GM21360 (cell line): Measurements from ENCODE around the gene MASP1.

Experiments used
- ATAC-seq: cut with Tn5 transposase; IDR thresholded peaks from one replicate; pipeline ENCODE4 v1.9.1; 2021; ENCODE audit warnings: mild to moderate bottlenecking, moderate library complexity; ENCODE audit not compliant: unreplicated experiment

MASP1 gene, protein sequence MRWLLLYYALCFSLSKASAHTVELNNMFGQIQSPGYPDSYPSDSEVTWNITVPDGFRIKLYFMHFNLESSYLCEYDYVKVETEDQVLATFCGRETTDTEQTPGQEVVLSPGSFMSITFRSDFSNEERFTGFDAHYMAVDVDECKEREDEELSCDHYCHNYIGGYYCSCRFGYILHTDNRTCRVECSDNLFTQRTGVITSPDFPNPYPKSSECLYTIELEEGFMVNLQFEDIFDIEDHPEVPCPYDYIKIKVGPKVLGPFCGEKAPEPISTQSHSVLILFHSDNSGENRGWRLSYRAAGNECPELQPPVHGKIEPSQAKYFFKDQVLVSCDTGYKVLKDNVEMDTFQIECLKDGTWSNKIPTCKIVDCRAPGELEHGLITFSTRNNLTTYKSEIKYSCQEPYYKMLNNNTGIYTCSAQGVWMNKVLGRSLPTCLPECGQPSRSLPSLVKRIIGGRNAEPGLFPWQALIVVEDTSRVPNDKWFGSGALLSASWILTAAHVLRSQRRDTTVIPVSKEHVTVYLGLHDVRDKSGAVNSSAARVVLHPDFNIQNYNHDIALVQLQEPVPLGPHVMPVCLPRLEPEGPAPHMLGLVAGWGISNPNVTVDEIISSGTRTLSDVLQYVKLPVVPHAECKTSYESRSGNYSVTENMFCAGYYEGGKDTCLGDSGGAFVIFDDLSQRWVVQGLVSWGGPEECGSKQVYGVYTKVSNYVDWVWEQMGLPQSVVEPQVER

GRCh38 chr3:187291512-187292132 lies at the start of gene MASP1:
Gene MASP1 (minus strand): TSS chr3:187291737. CDS start chr3:187291632, 105 bp downstream.
- ATAC-seq, result no peak

DNA sequence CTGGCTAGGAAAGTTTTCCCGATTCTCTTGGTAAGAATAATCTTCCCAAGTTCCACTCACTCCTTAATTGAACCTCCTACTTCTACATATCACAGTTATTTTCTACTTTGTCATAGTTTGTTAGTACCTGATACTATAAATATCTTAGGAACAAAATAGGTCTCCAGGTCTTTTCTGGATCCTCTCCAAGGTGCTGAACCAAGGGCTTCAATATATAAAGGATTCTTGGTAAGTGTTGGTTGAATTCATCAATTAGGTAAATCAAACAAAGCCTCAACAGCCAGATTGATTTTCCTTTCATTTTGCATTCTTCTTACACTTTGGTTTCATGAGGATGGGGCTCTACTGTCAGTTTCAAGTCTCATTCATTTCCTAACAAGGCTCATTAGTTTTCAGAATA lies 49.0 kb upstream of the MASP1 start:
- no peak for ATAC-seq

DNA sequence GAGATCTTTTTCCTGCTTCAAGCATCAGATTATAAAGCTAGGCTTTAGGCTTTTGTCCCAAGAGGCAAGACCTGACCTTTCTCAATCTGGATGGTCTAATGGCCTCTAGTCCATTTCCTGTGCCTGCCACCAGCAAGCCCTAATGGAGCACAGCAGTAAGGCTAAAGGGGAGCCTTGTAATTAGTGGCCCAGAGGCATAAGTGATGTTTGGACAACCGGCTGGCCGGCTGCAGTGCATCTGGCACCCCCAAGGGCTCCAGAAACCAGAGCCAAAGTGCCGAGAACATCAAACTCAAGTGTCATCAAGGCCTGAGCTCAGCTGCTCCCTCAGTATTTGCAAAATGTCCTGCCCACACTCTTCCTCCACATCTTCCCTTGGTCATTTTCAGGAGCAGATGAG lies 44.8 kb upstream of the MASP1 start:
- ATAC-seq, result no peak

DNA sequence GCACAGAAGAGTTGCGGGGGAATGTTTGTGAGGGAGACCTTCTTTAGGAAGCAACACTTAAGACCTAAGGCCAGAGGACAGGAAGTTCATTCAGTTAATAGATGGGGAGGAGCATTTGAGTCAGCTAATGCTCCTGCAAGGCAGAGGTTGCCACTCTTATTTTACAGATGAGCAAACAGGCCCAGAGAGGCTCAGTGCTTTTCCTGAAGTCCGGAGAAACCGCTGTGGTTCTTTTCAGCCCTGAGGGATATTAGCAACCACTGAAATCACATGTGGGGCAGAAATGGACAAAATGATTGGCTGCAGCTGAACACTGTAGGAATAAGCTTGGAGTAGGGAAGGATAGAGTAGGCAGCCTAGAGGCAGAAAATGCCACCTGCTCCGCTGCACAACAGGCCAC lies 43.4 kb upstream of the MASP1 start:
- ATAC-seq, result no peak

DNA sequence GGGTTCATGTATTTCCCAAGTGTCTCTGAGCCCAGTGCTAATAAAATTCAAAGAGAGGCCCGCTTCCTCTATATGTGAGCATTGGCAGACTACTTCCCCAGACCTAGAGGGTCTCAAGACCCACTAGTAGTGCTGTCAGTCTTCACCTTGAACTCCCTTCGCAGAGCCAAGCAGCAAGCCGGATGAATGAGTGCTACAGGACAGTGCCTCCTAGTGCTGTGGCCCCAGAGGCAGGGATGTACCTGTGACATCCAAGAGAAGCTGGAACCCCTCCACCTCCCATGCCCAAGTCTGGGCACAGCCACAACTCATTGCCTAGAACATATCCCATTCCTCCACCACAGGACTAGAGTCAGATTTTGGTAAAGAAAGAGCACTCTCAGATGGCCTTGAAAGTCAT lies 37.2 kb upstream of the MASP1 start:
- no peak for ATAC-seq

DNA sequence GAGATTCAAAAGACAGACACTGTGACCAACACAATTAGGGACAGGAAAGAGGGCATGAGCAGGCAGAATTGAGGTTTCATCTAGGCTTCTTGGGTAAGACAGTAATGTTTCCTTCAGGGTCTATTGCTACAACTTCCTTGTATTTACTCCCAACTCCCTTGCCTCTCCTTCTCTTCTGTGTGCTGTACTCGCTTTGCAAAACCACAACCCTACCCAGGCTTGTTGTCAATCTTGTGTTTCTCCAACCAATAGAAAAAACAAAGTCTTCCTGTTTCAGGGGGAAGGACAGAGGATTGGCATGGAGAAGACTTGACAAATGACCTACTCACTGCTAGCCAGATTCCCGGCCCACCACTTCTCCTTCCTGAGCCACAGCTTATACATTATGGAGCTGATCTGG lies 36.3 kb upstream of the MASP1 start:
- ATAC-seq, result no peak

DNA sequence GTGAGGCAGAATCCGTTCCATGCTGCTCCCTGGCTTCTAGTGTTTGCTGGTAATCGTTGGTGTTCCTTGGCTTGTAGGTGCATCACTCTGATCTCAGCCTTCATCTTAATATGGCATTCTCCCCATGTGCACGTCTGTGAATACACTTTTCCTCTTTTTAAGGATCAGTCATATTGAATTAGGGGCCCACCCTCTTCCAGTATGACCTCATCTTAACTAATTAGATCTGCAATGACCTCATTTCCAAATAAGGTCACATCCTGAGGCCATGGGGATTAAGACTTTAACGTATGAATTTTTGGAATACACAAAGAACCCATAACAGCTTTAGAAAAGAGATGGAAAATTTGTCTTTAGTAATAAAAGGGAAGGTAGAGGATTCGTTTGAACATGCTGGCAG lies 34.1 kb upstream of the MASP1 start:
- no peak for ATAC-seq

DNA sequence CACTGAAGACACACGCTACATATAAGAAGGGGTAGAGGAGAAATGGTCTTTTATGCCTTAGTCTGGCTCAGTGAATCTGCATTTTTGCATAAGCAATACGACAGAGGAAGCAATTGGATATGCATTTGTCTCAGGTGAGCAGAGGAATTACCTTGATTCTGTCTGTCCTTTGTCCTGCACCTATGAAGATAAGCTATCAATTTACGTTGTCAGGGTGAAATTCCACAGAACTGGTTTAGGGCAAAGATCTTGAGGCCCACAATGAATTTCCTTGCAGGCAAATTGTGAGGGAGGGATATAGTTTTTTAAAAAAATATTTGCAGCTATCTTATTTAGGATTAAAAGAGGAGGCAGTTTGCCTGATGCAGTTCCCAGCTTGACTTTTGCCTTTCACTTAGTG lies 31.6 kb upstream of the MASP1 start:
- ATAC-seq, result no peak

DNA sequence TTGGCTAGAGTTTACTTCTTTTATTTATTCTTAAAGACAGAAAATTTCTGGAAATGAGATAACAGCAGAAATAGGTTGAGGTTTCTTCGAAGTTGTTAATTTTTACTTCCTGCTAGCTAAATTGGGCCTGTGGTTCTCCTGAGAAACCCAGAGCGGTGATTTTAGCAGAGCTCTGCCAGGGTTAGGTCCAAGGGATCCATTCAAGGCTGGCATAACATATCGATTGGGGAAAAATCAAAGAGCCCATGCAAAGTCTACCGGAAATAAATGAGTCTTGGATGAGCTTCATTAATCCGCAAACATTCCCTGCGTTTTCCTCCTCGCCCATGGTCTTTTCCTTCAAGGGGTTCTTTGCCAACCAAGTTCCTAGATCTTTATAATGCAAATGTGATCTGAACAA lies 30.8 kb upstream of the MASP1 start:
- ATAC-seq, result no peak

DNA sequence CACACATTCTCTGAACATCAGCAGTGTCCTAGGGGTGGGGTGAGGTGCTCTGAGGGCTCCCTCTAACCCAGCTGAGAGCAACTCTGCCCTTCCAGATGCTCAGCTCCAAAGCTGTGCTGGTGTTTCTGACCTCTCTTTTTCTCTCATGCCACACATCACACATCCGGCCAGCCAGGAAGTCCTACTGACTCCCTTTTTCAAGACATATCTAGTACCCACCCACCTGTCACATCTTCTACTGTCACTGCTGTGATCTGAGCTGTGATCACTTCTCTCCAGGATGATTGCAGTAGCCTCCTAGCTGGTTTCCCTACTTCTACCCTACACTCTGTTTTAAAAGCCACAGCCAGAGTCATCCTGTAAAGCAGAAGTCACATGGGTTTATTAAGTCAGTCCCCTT lies 30.2 kb upstream of the MASP1 start:
- no peak for ATAC-seq

DNA sequence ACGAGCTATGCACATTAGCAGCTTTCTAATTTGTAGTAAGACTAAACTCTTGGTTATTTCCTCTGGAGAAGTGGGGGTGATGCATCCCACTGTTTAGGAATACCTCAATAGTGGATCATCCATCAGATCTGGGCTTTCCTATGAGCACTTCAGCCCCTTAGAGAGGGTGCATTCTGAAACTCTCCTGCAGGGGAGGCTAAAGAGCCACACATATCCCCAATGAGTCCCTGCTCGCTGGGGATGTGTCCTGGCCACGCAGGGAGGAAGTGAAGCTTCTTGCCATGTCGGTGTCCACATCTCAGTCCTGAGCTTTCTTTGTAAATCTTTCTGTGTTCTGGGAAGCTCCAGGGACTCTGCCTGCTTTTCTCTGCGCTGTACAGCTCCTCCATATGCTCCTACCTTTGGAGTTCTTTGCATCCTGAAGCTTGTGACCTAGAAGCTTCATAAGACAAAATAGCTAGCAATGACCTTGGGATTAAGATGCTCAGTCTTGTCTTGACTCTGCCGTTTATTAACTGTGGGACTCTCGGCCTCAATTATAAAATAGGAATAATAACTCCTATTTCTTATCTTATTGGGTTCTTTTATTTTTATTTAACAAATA lies 28.3 kb upstream of the MASP1 start:
- ATAC-seq, result peak; percentile 84

DNA sequence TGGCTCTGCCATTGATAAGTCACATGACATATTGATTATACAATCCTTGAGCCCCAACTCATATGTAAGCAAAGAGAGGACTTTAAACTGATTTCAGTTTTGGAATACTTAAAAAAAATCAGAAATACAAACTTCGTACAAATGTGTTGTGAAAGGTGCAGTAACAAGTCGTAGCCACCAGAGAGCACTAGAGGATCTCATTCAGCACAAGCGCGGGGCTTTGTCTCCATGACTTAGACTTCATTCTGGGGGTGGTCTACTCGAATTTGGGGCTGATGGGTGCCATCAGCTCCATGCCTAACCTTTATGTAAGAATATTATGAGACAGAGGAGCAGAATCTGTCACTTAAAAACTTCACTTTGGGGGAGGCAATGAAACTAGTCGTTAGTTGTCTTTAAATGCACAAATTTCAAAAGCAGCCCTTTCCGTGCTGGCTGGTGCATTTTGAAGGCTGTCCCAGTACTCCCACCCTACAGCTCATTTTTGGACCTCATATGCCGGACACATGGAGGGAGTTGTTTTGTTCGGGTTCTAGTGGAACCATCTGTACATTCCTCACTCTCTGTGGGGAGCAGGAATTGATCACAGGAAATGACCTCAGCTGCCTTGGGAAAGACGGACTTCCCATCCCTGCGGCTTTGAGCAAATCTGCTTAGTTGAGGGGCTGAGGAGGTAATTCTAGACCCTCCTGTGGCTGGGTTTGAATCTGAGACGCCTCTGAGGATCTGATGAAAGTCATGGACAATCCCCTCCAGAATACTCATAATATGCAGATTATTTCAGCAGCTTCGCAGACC lies 27.5 kb upstream of the MASP1 start:
- ATAC-seq, result no peak

DNA sequence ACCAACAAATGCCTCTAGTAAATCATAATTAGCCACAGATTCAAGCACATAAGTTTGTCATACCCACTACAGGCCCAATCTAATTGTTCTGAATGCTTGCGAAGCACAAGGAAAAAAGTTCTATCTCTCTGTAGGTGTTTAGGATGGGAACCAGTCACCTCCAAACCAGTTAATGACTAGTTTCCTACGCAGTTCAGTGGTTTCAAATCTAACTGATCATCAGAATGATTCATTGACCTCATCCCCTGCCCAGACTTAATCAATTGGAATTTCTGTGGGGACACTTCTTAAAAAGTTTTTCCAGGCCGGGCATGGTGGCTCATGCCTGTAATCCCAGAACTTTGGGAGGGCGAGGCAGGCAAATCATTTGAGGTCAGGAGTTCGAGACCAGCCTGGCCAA lies 24.3 kb upstream of the MASP1 start:
- ATAC-seq, result no peak

DNA sequence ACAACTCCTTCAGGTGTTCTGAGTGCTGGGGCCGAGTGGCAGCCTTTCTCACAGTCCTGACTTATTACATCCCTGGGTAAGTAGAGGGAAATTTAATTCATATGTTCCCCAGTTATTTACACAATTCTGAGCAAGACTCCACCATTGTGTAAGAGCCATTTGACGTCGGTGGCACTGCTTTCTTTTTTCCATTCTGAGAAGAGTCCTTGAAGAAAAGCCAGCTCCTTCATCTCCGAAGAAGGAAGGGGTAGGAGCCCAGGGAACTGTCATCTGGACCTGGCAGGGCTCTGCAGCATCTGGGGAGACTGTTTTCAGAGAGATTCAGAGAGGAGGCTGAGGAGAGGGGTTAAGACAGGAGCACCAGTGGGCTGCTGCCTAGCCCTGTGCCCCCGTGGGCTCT lies 22.6 kb upstream of the MASP1 start:
- no peak for ATAC-seq

DNA sequence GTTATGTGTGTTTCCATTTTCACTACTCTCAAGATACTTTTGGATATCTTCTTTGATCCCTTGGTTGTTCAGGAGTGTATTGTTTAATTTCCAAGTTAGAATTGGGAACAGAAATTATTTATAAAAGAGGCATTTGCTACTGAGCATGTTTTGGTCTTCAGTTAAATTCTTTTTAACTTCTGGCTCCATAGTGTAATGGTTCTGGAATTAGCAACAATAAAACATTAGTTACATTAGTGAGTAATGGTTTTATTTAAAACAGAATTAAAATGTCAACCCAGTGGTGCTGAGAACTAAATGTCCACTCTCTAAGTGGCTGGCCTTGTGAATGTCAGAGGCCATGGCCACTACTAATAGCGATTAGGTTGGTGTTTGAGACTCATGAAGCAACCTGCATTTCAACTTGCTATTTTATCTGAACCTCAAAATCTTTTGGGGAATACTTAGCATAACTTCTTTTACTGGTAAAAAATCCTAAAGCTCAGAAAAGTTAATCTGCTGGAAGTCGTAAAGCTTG lies 19.5 kb upstream of the MASP1 start:
- no peak for ATAC-seq

- ATAC-seq, result no peak
Measured at GRCh38 chr3:187310226-187310625, 18.7 kb upstream of the MASP1 start.

DNA sequence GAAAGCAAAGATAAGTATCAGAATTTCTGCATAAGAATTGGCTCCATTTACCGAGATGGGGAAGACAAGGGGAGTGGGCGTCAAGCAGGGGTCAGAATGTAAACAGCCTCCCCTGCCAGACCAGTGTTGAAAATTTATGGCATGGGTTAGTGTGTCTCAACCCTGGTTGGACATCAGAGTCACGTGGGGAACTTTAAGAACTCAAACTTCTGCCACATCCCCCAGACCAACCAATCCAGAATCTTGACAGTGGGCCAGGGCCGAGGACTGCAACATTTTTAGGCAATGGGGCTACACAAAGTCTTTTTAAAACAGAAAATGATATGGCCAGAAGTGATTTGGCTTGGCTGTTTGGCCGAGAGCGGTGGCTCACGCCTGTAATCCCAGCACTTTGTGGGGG lies 14.3 kb upstream of the MASP1 start:
- ATAC-seq, result no peak

DNA sequence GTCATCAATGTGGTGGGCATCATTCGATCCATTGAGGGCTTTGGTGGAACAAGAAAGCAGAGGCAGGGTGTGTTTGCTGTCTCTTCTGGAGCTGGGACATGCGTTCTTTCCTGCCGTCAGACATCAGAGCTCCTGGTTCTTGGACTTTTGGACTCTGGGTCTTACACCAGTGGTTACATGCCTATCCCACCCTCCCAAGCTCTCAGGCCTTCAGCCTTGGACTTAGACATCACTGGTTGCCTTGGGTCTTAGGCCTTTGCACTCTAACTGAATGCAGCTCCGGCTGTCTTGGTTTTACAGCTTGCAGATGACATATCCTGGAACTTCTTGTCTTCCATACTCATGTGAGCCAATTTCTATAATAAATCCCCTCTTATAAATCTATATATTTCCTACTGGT lies 8.1 kb upstream of the MASP1 start:
- ATAC-seq, result no peak

DNA sequence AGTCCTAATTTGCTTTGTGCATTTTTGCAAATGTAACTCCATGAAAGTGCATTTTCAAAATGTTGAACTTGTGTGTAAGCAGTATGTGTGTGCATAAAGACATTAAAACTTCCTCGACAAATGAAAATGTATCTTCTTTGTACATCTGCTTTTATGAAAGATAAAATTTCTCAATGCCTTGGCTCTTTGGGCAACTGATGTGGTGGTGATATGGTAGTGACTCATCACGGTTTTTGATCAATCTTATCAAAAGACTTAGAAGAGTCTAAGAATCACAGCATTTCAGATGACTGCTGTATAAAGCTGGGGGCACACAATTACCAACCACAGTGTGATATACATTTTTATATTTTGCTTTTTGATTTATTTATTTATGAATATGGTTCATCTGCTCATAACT lies 5.4 kb upstream of the MASP1 start:
- ATAC-seq, result no peak

DNA sequence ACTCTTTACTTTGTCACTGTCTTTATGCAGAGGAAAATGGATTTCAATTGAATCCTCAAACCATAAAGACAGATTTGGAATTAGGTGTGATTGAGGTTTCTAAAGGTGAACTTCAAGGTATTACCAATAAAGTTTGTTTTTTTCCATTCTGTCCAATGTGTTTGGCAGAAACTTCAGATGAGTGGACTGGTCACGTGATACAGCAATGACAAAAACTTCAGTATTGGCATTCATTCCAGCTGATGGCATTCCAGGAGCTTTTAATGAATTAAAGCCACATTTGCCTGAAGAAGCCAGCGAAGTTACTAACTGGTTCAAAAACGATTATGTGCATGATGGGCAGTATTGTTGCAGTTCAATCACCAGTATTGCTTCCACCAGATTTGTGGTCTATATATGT lies 4.5 kb upstream of the MASP1 start:
- ATAC-seq, result no peak
